ENCODE data around the gene KIF21A.

The KIF21A gene

GRCh38 chr12:39389399-39390150 is 53.3 kb downstream of the KIF21A start:
- no peak for DNase-seq (ENCODE audit: low read depth)

GRCh38 chr12:39386335-39386734 is 56.6 kb downstream of the KIF21A start:
- DNase-seq (ENCODE audit: low read depth) = no peak

- DNase-seq (ENCODE audit: low read depth) = no peak
These were observed 59.8 kb downstream of the KIF21A start for GRCh38 chr12:39383114-39383513.

- DNase-seq (ENCODE audit: low read depth) = no peak
These were observed 62.8 kb downstream of the KIF21A start for GRCh38 chr12:39380090-39380489.

GRCh38 chr12:39378341-39378740 is 64.6 kb downstream of the KIF21A start:
- no peak for DNase-seq (ENCODE audit: low read depth)

- DNase-seq (ENCODE audit: low read depth) = no peak
These were observed 67.6 kb downstream of the KIF21A start for GRCh38 chr12:39375206-39375808.

- no peak for DNase-seq (ENCODE audit: low read depth)
These were observed 70.0 kb downstream of the KIF21A start for GRCh38 chr12:39372929-39373328.

GRCh38 chr12:39372204-39372925 is 70.6 kb downstream of the KIF21A start:
- no peak for DNase-seq (ENCODE audit: low read depth)

- no peak for DNase-seq (ENCODE audit: low read depth)
These were observed 73.2 kb downstream of the KIF21A start for GRCh38 chr12:39369756-39370155.

GRCh38 chr12:39368891-39369290 is 74.0 kb downstream of the KIF21A start:
- no peak for DNase-seq (ENCODE audit: low read depth)

- DNase-seq (ENCODE audit: low read depth) = no peak
These were observed 74.8 kb downstream of the KIF21A start for GRCh38 chr12:39368096-39368495.

- no peak for DNase-seq (ENCODE audit: low read depth)
These were observed 75.4 kb downstream of the KIF21A start for GRCh38 chr12:39367494-39367893.

GRCh38 chr12:39365364-39366001 is 77.4 kb downstream of the KIF21A start:
- no peak for DNase-seq (ENCODE audit: low read depth)

GRCh38 chr12:39364196-39364595 is 78.7 kb downstream of the KIF21A start:
- DNase-seq (ENCODE audit: low read depth) = no peak

GRCh38 chr12:39359645-39360044 is 83.3 kb downstream of the KIF21A start:
- DNase-seq (ENCODE audit: low read depth) = no peak

- no peak for DNase-seq (ENCODE audit: low read depth)
These were observed 85.9 kb downstream of the KIF21A start for GRCh38 chr12:39357041-39357440.

GRCh38 chr12:39355841-39356240 is 87.1 kb downstream of the KIF21A start:
- no peak for DNase-seq (ENCODE audit: low read depth)

- DNase-seq (ENCODE audit: low read depth) = no peak
These were observed 88.0 kb downstream of the KIF21A start for GRCh38 chr12:39354955-39355354.

- no peak for DNase-seq (ENCODE audit: low read depth)
These were observed 90.4 kb downstream of the KIF21A start for GRCh38 chr12:39352471-39353017.

- DNase-seq (ENCODE audit: low read depth) = no peak
These were observed 91.8 kb downstream of the KIF21A start for GRCh38 chr12:39351153-39351552.

- DNase-seq (ENCODE audit: low read depth) = no peak
These were observed 93.8 kb downstream of the KIF21A start for GRCh38 chr12:39348941-39349626.

GRCh38 chr12:39348523-39348922 is 94.4 kb downstream of the KIF21A start:
- no peak for DNase-seq (ENCODE audit: low read depth)

Measured in CMK (cell line).